RCC 7860 (cell line): ENCODE results near the gene CPN2.
A peak's percentile ranks its signal among the peaks of the same experiment; 100 is the strongest.

Source experiments
- DNase-seq: peaks from one replicate; pipeline ENCODE4 v3.0.0-alpha.2; 2015; ENCODE audit warnings: low spot score
- FAIRE-seq: peaks from 2 replicates; lab custom pipeline; 2012; peaks lifted over from hg19 to GRCh38; lab: Jason Lieb, UNC

Gene CPN2

DNA sequence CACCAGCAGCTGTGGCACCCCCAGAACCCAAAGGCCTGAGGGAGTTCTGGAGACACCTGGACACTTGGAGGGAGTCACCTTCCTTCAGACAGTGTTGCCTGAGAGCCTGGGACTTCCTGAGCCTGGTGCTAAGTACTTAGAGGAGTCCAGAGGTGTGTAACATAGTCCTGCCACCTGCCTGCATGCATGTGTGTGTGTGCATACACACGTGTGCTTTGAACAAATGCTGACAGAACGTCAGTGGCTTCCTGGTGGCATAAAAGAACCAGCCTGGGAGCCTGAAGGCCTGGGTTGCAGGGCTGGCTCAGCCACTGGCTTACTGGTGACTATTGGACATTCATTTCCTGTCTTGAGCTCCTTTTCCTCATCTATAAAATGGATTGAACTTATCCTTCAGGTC, 3.2 kb upstream of the CPN2 start:
- DNase-seq (no peak), FAIRE-seq (no peak)

DNA sequence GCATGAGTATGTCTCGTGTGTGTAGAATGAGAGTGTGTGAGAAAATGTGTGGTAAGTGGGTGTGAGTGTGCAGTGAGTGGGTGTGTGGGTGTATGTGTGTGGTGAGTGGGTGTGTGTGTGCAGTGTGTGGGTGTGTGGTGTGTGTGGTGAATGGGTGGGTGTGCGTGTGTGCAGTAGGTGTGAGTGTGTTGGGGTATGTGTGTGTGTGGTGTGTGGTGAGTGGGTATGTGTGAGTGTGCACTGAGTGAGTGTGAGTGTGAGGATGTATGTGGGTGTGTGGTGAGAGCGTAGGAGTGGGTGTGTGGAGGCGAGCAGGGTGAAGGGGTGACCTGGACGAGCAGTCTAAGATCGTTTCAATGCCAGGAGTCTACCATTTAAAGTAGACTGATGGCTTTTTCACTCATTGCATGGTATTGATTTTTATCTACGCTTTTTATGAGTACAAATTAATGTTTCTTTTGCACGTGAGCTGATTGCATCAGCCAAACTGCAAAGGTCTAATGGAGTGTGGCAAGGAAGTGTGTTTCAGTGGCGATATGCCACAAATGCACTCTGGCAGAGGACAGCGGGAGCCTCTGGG, 1.6 kb upstream of the CPN2 start:
- FAIRE-seq (no peak), DNase-seq (no peak)

DNA sequence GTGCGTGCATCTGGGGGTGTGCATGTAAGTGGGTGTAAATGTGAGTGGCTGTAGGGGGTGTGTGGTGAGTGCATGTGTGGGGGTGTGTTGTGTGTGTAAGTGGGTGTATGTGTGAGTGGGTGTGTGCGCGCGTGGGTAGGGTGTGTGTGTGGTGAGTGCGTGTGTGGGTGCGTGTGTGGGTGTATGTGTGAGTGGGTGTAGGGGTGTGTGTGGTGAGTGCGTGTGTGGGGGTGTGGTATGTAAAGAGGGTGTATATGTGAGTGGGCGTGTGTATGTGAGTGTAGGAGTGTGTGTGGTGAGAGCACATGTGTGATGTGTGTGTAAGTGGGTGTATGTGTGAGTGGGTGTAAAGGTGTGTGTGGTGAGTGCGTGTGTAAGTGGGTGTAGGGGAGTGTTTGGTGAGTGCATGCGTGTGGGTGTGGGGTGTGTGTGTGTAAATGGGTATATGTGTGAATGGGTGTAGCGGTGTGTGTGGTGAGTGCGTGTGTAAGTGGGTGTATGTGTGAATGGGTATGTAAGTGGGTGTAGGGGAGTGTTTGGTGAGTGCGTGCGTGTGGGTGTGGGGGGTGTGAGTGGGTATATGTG, 916 bp upstream of the CPN2 start:
- DNase-seq (no peak), FAIRE-seq (no peak)

DNA sequence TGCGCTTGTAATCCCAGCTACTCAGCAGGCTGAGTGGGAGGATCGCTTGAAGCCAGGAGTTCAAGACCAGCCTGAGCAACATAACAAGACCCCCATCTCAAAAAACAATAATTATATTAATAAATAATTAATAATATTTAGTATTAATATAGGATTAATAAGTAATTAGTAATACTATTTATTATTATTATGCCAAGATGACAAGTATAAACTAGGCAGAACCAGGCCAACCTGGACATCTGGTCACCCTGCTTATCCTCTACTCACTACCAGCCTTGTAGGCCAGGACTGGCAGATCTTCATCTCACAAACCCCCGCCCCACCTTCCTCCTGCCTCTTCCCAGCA, 429 bp downstream of the CPN2 start:
- FAIRE-seq = no peak
- DNase-seq = no peak

DNA sequence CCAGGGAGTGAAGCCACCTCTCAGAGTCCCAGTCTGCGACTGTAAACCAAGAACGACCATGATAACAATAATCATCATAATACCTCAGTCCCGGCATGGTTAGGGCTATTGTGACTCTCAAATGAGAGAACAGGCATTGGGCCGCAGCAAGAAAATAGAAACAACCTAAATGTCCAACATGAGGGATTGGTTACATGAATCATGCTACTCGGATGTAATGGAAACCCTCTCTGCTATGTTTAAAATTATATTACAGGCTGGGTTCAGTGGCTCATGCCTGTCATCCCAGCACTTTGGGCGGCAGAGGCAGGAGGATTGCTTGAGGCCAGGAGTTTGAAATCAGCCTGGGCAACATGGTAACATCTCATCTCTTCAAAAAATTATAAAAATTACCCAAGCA, 2.8 kb downstream of the CPN2 start:
- FAIRE-seq = no peak

DNA sequence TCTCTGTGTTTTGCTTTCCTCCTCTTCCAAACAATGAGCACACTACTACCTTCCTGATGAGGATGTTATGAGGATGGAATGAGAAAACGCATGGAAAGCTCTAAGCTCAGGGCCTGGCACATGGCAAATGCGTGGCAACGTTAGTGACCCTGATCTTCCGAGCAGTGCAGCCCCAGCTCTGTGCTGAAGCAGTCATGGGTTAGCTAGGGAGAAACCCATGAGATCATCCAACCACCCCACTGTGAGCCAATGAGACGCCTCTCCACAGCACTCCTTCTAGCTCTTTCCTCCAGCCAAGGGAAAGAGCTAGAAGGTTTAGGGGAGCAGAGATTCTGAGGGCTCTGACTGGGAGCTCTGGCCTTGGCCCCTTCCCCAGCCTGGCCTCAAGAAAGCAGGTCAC, 4.5 kb downstream of the CPN2 start:
- FAIRE-seq = no peak
- no peak for DNase-seq

More for the DNA sequence above, 2.8 kb downstream of the CPN2 start:
- DNase-seq = no peak

DNA sequence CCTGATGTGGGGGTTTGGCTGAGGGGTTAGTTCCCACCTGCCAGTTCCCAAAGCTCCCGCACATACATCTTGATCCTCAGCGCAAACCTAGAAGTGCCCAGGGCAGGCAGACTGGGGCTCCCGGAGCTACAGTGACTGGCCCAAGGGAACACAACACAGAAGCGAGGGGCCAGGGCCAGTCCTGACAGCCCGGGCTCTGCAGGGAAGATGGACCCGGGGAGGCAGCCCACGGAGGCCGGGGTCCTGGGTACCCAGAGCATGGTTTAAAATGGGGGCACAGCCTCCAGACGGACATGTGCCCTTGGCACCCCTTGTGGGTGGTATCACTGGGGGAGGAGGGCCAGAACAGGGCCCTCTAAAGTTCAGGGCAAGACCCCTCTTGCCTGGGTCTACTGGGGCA, 5.1 kb downstream of the CPN2 start:
- FAIRE-seq (no peak), DNase-seq (no peak)

DNA sequence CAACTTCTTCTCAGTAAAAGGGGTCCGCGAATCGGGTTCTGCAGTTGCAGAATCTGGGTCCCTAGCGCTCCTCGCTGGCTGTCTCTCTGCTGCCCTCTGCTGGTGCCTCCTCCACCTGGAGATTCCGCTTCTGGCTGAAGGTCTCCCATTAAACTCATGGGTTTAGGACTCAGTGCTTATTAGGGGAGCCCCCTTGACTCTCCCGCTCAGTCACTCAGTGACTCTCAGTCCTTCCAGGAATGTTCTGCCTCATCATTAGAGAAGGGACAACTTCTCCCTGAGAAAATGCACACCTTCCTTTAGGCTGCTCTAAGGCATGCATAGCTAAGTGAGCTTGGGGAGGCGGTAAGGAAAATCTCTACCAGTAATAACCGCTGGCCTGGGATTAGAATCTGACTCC, 7.1 kb downstream of the CPN2 start:
- peak; percentile 34 for DNase-seq
- FAIRE-seq = no peak

DNA sequence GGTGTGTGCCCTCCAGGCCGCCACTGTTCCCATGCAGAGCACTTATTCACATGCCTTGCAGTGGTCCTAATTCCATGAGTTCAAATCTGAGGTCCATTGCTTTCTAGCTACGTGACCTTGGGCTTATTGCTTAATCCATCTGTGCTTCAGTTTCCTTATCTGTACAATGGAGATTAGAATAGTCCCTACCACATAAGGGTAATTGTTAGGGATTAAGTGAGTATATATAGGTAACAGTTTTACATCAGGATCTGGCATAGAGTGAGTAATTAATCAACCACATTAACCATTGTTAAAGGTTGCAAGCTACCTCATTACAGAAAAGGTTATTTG, 7.6 kb downstream of the CPN2 start:
- FAIRE-seq (no peak), DNase-seq (no peak)

DNA sequence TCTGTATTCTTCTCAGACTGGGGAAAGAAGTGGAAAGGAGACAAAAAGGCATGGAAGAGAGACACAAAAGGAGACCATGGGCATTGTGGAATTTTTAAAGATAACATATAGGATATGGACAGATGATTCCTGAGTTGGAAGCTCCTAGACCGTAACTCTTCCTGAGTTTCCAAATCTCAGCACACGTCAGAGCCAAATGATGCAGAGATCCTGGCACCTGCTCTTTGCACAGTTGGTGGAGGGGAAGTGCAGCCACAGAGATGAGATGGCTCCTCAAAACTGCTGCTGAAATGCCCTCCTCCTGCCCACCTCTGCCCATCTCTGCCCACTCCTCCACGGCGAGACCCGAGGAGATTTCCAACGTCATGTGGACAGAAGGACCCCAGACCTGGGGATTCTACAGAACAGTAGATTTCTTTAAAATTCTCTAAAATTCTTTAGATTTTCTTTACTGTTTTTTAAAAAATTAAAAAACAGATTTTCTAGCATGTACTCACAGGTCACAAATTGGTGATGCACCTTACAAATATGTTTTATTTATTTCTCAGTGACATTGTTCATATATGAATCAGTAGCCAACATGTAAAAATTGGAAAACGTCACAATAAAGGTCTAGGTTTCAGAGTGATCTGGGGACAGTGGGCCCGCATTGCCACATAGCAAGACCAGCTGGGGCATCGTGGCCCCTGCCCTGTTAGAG, 8.1 kb downstream of the CPN2 start:
- no peak for FAIRE-seq
- DNase-seq = no peak

DNA sequence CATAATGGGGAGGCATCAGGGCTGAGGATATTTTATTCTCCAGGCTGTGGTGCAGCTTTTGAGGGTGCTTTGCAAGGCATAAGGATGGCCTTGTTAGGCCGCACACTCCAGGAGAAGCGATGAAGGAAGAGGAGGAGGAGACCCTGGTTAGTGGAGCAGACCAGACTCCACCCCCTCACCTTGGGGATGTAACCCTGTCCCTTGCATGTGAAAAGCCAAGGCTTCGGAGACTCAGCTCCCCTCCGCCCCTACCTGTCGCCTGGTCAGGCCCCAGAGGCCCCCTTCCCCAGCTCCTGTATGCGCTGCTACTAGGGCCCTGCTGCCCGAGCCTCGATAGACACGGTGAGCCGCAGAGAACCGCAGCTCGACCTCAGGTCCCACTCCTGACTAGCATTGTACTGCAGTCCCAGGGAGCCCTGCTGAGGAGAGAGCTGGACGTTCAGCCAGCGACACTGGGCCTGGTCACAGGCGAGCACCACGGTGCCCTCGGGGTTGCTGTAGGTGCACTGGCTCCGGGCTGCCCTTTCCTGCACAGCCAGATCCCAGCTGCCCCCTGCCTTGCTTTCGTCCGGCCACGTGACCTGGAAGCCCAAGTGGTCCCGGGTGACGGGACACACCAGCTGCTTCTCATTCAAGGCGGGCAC, 10.2 kb downstream of the CPN2 start:
- FAIRE-seq (no peak), DNase-seq (no peak)

DNA sequence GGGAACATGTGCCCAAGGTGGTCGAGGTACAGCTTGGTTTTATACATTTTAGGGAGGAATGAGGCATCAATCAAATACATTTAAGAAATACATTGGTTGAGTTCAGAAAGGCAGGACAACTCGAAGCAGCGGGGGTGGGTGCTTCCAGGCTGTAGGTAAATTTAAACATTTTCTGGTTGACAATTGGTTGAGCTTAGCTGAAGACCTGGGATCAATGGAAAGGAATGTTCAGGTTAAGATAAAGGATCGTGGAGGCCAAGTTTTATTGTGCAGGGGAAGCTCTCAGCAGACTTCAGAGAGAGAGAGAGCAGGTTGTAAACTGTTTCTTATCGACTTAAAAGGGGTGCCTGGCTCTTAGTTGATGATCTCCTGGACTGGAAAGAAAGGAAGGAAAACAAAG, 11.3 kb downstream of the CPN2 start:
- FAIRE-seq (no peak), DNase-seq (no peak)

DNA sequence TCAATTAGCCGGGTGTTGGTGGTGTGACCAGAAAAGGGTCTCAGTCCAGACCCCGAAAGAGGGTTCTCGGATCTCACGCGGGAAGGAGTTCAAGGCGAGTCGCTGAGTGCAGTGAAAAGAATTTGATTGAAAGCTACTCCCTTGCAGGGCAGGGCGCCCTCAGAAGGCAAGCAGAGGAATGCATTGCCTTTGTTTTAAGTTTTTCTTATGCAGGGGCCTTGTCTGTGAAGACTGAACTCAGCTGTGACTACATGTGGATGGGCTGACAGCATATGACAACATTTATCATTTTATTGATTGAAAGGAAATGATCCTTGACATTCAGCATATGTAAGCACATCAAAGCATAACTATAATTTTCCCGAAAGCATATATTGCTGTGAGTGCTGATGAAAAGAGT, 11.8 kb downstream of the CPN2 start:
- FAIRE-seq (no peak), DNase-seq (no peak)

DNA sequence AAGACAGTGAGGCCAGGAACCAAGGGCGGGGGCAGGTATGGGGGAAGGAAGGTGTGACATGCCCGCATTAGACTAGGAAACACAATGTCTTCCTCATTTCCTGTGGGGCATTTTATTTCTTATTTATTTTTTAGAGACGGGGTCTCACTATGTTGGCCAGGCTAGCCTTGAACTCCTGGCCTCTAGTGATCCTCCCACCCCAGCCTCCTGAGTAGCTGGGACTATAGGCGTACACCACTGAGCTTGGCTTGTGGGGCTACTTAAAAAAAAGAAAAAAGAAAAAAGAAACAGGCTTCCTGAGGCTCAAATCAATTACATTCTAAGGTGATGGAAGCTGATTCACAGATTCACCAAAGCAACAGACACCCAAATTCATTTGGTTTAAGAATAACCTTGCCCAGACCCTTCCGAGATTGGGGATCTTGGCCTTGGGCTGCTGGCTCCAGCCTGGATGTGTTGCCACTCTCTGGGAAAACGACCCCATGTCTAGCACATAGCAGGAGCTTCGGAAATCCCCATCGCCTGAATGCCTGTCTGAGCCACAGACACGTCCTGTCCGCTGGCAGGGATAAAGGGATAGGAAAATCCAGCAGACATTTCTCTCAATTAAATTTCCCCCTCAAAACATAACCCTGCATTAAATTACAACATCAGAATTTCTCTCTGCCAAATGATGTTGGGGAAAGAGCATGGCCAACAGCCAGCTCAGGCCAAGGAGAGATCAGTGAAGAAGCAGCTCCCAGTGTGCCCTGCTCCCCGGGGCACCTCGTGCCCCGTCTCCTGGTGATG, 13.0 kb downstream of the CPN2 start:
- DNase-seq (no peak), FAIRE-seq (no peak)

DNA sequence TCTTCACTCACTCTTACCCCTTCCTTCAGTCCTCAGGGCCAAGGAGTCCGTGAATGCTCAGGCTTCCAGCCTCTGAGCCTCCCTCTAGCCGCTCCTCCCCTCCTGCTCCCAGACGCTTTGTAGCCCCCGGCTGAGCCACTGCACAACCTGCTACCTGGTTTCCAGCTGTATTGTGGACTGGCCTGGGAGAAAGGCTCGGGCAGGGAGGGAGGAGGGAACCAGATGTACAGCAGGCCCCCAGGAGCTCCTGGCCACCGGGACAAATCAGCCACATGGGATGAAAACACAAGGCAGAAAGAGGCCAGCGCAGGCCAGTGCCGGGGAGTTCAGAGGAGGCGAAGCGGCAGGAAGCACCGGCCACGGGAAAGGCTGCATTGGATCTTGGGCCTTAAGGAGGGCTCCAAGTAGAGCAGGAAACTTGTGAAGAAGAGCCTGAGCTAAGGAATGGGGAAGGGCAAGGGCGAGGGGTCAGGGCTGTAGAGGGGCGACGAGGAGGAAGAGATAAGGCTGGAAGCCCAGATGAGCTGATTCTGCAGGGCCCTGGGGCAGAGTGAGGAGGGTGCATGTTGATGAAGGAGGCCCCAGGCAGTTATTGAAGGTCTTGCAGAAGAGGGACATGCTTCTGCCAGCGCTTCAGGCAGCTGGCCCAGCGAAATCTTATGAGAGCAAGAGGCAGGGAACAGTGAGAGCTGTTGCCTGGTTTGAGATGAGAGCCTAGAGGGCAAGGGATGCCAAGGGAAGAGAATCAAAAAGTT, 14.3 kb downstream of the CPN2 start:
- FAIRE-seq (no peak), DNase-seq (no peak)

DNA sequence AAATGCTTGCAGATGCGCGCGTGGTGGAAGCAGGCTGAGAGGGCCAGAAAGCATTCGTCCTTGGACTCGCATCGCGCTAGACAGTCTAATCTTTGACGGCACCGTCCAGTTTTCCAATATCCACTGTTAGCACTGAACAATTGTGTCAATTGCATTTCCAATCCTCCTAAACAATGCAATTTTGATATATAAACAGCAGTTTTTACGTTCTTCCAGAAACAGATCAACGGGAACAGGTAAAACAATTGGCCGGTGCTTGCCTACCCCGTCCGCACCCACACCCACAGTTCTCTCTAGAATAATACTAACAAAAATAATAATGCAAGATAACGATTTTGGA, 17.2 kb downstream of the CPN2 start:
- no peak for DNase-seq
- no peak for FAIRE-seq

DNA sequence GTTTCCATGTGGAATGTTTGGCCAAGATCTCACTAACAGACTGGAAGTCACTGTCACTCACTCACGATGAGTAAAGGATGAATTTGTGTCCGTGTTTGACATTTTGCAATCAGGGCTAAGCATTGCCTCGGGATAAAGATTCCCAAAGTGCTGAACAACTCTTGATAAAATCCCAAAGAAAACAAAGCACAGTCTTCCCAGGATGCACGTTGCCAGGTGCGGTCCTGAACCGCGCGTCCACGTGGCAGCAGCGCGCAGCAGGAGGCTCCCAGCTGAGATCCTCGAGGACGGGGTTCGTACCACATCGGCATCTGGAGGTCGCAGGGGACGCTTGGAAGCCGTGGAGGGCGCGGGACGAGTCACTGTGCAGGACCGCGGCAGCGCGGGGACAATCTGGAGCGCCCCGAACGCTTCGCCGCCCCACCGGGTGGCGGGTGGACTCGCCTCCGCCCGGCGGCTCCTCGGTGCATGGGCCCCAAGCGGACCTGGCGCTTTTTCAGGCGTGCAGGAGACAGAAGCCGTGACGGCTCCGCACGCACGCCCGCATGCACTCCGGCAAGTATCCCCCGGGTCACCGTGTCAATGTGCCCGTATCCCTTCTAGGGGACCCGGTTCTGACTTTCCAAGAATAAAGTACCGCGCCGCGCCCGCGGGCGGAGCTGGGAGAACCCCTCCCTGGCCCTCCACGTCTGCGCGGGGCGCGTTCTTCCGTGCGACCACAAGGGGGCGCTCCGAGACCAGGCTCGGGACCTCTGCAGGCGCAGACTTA, 17.7 kb downstream of the CPN2 start:
- FAIRE-seq (no peak), DNase-seq (peak; percentile 72)

DNA sequence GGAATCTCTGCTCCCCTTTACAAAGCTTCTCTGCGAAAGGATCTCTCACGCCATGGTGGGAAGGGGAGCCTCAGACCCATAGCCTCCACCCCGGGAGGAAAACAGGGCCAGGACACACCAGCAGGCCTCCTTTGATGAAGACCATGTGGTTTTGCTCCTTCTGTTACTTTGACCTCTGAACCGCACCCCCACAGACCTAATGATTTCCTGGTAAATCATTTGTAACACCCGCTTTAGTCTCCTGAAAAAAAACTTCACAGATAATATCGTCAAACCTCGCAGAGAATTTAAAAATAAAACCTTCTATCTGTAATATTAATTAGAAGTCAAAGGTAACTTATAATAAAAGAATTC, 18.3 kb downstream of the CPN2 start:
- FAIRE-seq (no peak), DNase-seq (no peak)

DNA sequence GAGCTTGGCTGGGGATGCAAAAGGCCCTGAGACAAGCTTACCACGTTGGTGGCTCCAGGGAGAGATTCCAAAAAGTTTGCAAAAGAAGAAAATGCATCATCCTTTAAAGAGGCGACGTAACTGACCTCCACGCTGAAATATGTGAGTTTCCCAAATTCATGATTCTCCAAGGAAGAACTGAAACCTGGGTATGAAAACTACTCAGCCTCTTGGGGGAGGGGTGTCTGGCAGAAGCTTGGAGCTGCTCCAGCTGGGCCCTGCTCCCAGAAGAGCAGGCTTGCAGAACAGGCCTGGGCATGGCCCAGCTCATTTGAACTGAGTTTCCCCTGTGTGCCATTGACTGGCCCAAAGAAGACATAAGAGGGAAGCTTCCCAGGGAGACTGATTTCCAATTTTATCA, 20.5 kb downstream of the CPN2 start:
- FAIRE-seq = no peak
- DNase-seq = no peak

DNA sequence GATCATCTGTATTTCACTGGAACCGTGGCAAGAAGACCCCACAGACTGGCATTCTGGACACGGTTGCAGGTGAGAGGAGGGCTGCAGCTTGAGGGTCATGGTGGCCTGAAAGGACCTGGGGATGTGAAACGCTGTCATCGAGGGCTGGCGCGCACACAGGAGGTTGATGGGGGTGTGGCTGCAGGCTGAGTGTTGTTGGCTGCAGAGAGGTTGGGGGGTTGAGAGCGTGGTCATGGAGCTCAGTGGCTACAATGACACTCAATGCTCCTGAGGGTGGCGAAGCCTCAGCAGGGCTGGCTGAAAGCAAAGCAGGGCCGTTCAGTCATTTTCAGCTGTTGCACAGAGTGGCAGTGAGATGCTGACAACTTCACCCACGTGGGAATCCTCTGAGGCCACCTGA, 21.0 kb downstream of the CPN2 start:
- FAIRE-seq (no peak), DNase-seq (no peak)
